Ecto neural progenitor cell (in vitro differentiated cells): ENCODE measurements around the gene HSD3B2.

Experiments used
- DNase-seq: peaks from one replicate; pipeline ENCODE4 v3.0.0-alpha.2; 2018; ENCODE audit warnings: low spot score

HSD3B2 gene

DNA sequence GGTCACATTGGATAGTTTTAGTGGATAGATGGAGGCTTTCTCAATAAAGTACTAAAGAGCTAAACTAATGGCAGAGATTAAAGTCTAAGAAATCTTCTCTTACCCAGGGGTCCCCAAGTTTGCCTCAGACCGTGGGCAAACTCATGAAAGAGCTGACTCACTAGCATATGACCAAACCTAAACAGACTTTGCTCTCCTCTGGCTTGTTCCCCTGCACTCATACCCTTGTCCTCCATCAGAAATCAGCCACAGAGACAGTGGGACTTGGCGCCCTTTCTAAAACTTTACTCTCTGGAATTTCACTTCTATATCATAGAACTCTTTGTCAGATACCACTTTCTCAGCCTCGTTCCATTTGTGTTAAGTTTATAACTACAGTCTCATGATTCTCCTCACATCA is 17.0 kb upstream of the HSD3B2 start:
- no peak for DNase-seq

DNA sequence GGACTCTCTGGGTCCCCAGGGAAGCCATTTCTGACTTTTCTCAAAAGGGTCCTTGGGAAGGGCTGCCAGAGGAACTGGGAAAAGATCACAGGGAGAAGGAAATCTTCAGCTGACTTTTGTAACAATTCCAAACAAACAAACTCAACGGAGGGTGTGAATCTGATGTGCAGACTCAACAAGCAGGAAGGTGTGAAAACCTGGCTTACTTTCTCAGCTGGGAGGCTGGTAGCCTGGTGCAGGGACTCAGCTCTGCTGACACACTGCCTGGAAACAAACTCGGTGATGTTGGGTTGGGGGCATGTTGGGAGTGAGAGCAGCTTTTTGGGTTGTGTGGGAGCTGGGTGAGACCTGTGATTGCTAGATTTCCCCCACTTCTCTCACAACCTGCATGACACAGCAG is 10.2 kb upstream of the HSD3B2 start:
- no peak for DNase-seq

DNA sequence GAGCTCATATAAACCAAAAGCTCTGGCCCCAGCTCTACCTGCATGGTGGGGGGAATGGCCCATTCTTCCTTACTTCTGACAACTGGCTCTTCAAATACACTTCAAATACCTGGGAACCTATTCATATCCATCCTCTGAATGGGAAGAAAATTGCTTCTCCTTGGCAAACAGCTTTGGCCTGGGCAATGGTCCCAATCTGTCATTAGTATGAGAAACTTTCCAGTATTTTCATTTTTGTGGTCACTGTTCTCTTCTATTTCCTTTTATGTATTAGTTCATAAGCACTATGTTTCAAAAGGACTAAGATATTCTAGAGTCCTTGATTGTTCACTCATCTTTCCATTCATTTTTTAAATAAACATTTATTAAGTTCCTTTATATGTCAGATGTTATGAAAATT is 5.2 kb upstream of the HSD3B2 start:
- DNase-seq = no peak

DNA sequence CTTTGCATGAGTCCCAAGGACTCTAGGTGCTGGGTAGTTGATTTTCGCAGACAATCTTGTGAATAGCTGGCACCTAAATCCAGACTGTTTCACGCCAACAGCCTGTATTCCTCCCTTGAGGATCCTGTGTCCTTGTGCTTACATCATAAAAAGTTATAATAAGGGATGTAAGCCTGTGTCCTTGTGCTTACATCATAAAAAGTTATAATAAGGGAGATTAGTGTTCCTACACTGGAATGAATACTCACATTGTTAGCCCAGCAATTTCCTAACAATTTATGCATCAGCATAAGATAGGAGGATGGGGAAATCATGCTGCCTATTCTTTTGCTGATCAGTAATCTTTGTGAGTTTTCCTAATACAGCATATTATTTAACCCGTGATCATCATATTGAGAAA is 4.0 kb upstream of the HSD3B2 start:
- no peak for DNase-seq

DNA sequence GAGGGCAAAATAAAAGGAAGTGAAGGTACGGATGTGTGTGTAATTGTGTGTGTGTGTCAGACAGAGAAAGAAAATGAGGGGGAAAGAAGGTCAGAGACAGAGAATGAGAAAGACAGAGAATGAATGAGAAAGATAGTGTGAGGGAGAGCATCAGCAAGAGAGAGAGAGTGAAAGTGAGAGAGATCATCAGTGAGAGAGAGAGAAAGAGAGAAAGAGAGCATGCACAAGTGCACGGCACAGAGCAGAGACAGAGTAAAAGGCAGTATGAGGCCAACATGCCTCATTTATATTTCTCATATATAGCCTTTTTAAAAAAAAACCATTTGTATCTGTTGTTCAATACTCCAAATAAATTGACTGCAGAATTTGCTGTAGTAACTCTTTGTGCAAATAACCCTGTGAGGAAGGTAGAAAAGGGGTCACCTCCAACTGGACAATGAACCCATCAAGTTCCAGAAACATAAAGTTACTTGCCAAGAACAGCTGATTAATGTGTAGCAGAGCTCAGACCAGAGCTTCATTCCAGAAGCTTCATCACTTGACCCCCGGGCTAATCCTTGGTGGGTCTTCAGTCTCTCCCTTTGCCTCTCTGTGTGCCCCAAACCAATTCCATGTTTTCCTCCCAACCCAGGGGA is 1.2 kb downstream of the HSD3B2 start:
- DNase-seq = no peak

DNA sequence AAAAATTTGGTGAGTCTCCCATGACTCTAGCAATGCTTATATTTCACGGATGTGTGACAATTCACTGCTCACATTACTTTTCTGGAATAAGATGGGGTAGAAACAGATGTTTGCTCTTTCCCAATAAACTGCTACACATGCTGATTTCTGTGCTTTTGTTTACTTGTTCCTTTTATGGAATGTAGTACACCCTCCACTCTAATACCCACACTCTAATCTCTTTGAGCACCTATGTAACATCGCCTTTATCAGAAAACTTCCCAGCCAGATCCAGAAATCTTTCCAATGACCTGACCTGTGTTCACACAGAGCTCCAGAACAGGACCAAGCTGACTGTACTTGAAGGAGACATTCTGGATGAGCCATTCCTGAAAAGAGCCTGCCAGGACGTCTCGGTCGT is 4.2 kb downstream of the HSD3B2 start:
- DNase-seq = no peak

DNA sequence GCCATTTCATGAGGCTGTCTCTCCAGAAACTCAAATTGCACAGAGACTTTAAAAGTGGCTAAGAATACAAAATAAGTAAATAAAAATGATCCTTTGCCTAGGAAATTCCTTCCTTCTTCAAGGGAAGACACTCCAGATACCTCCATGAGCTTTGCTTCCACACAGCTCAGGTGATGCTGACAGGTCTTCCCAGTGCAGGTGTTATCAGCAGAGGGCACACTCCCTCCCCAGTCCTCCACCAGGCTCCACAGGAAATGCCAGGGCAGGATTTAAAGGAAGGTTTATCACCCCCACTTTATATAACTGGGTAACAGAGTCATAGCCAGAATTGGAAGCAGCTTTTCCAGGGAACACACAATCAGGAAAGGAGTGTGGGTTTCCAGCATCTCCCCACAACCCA is 5.7 kb downstream of the HSD3B2 start:
- DNase-seq = no peak

DNA sequence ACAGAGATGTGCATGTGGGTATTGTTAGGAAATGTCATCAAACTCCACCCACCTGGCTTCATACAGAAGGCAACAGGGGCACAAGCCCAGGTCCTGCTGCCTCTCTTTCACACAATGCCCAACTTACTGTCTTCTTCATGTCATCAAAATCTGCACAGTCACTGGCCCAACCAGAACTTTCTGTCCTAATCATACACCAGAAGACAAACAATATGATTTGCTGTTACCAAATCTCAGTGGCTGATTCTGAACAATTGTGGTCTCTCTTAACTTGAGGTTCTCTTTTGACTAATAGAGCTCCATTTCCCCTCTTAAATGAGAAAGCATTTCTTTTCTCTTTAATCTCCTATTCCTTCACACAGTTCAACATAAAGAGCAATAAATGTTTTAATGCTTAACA is 7.7 kb downstream of the HSD3B2 start:
- no peak for DNase-seq

DNA sequence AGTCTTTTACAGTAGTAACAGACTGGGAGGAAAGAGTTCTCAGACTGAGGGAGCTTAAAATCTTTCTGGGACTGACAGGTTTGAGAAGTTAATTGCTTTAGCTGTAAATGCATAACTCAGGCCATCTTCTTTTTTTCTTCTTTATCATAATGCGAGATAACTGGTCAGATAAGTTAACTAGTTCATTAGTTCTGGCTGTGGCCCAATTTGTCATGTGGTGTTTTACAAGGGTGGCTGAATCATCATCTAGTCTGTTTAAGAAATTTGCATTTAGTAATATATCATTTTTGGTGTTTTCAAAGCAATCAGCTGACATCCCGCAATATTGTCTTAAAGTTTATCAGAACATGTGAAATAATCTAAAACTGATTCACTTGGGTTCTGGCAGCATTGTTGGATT is 14.0 kb downstream of the HSD3B2 start:
- DNase-seq = no peak

DNA sequence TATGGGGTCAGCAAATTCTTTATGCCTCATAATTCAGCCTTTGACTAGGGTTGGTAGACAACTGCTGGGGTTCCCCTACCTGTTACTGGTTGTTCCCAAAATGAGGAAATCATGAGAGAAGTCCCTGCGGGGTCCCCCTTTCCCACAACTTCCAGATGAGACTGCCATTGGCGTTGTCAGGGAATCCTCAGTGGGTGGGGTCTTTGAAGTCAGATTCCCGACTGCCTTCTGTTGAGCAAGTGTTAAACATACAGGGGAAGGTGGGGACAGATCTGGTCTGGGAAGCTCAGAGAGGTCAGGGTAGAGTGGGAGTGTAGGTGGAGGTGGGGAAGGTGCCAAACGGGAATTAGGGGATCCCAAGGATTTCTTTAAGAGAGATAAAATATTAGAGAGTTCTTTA is 14.7 kb downstream of the HSD3B2 start:
- DNase-seq = no peak

DNA sequence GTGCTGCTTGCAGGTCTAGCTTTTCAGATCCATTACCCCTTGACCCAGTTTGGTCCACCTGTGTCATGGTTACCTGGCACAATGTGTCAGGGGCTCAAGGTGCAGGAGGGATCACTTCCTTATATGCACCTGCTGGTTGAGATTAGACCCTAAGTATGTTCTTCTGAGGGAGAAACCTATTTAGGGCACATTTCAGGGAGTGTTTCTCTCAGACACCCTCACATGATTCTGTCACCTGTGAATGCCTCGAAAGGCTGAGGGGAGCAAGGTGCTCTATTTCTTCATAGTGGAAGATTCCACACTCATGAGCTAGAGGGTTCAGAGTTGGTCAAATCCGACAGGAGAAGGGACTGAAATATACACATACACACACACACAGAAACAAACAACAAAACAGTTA is 15.5 kb downstream of the HSD3B2 start:
- no peak for DNase-seq

DNA sequence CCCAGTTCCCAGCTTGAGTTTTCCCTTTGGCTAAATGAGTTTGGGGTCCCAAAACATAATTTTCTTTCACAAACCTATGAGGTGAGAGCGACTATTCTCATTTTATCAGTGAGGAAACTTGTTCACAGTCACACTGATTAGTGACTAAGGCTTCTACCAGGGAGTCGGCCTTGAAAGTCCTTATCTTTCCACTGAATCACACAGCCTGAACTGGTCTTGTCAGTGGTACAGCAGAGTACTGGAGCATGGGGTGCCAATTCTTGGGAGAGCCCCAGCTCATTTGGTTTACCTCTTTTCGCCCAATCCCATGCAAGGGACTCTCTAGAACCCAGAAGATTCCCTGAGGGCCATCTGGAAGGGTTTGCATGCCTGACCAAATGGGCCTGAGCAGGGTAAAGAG is 16.9 kb downstream of the HSD3B2 start:
- DNase-seq = no peak

DNA sequence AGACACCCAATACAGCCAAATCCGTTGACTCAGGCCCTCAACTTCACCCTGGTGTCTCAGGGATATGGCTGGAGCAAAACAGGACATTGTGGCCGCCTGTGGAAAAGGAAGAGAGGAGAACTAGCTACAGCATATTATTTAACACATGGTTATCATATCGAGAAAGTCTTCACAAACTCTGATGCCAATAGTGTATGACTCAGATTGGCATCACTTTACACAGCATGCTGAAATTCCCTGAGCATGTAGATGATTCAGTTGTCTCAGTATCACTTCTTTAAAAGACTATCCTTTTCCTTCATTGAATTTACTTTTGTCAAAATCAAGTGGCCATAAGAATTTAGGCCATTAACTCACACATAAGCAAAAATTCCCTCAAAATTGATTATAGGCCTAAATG is 20.1 kb downstream of the HSD3B2 start:
- no peak for DNase-seq

DNA sequence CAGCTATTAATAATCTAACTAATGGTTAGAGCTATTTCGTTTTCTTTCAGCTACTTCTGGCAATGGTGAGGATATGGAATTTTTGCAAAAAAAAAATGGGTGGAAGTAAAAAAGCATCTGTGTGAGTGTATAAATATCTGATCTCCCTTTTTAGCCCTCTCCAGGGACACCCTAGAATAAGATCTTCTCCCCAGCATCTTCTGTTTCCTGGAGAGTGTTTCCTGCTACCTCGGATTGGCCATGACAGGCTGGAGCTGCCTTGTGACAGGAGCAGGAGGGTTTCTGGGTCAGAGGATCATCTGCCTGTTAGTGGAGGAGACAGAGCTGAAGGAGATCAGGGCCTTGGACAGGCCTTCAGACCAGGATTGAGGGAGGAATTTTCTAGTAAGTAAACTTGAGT is 23.8 kb downstream of the HSD3B2 start:
- no peak for DNase-seq

DNA sequence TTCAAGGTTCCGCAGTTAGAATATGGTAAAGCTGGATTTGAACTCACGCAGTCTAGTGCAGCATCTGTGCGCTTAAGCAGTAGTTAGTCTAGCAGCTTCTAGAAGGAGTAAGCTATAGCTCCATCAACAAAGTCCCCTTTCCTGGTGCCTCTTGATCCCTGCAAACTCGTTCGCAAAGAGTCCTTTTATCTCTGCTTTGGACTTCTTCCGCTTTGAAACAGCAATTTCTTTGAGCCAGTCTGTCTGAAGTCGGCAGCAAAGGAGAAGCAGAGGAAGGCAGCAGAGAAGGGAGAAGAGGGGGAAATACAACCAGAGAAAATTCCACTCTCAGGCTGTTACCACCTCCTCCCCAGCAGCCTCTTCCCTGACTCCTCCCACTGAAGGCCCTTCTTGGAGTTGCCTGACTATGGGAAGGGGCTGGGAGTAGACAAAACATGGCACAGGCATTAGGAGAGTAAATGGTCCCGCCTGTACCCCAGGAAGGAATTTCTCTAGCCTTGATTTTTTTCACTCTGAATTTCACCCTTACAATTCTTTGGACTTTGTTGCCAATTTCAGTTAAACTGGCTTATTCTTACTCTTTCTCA is 25.9 kb downstream of the HSD3B2 start:
- DNase-seq = no peak

DNA sequence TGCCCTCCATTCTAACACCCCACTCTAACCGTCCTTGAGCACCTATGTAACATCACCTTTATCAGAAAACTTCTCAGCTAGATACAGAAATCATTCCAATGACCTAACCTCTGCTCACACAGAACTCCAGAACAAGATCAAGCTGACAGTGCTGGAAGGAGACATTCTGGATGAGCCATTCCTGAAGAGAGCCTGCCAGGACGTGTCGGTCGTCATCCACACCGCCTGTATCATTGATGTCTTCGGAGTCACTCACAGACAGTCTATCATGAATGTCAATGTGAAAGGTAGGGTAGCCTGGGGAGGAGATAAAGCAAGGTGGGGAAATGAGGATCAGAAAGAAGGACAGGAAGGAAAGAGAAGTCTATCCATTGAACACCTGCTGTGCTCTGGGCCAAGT is 27.8 kb downstream of the HSD3B2 start:
- no peak for DNase-seq

DNA sequence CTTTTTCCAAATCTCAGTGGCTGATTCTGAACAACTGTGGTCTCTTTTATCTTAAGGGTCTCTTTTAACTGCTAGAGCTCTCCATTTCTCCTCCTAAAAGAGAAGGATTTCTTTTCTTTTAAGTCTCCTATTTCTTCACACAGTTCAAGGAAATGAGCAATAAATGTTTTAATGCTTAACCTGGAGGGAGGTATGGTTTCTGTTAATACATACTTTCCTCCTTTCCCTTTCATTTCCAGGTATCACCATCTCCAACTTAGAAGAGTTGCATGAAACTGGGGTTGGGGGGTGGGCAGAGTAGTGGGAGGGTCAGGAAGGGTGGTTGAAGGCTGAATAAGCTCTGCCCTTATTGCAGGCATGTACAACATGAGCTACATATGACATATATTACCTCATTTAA is 31.4 kb downstream of the HSD3B2 start:
- DNase-seq = no peak

DNA sequence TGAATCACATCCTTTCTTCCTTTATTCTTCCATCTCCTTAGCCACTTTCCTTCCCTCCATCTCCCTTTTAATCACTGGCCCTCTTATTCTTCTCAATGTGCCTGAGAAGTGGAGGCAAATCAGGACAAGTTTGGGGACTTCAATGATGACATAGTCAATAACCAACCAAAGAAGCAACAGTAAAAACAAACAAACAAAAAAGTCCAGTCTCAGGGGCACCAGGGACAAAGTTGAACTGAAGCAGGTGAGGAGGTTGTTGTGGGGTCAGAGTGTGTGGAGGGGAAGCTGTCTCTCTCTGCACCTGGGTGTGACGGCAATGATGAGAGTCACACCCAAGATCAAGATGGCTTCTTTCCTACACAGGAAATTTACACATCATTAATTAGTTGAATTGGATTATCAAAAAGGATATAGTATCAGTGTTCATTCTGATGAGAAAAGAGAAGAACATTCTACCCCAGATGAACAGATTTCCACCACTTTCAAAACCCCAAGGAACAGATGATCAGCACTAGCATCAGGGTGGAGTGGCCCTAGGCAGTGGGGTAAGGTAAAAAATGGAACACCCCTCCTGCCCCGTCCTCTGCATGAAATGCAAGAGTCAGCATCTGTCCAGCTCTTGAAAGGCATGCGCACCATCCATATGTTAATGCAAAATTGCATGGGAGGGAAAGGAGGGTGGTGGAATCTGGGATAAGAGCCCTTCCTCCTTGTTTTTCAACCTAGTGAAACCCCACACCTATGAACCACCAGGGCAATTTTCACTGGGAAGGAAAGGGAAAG is 32.6 kb downstream of the HSD3B2 start:
- no peak for DNase-seq

DNA sequence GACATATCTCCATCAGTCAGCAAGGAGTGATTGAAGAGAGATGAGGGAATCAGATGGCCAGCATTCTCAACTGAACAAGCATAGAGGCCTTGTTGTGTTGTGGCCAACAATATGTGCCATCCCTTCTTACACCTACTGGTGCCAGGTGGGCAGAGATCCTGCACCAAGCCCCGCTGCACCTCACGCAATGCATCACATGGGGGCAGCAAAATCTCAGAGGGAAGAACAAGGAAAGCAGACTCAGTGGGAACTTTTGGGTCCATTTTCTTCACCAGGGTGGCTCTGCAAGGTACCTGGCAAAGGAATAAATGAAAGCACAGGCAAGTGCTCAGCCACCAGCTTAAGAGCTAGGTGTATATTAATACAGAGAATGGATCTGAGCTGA is 33.2 kb downstream of the HSD3B2 start:
- DNase-seq = no peak

DNA sequence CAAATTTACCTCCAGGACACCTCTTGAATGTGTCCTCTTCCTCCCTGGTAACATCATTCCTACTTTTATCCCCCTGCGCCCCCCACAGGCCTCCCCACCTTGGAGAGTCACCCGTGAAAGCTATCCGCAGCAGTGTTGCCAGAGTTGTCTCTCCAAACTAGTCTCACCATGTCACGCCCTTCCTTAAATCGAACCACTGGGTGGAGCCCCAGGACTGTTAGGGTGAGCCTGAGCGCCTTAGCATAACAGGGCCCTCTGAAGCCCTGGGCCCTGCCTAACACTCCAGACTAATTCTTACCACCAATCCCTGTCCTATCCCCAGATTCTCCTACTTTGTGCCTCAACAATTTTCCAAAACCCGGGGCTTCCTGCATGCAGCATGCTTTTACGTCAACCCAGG is 35.0 kb downstream of the HSD3B2 start:
- DNase-seq = peak; percentile 51

DNA sequence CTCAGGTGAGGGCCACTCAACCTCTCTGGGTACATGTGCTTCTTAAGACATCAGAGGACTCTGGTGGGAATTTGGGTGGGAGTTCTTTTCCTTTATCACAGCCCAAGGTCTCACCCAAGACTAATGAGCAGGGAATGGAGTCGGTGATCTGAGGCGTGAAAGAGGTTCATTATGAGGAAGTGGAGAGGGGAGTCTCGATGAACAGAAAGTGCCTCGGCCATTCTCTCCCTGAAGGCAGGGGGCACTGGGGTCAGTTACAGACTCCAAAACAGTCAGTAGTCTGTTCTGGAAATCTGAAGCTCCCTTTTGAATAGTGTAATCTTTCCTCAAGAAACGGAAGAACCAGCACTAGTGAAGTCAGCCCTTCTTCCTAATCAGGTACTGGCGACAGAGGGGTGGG is 36.2 kb downstream of the HSD3B2 start:
- no peak for DNase-seq

DNA sequence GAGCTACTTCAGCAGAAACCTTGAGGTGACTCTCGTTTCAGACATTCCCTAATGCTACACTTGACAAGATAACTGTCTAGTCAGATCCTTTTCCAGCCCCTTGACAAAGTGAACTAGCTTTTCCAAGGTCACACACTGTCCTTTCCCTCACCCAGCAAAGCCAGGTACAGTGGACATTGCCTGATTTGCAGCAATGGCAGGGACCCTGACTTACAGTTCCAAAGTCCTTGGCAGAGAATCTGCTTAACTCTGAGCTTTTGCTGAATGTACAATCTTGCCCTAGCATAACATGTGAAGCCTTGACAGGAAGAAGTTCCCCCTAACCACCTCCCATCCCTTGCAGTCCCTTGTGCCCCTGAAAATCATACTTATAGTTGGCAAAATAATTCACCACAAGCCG is 37.1 kb downstream of the HSD3B2 start:
- DNase-seq = no peak

DNA sequence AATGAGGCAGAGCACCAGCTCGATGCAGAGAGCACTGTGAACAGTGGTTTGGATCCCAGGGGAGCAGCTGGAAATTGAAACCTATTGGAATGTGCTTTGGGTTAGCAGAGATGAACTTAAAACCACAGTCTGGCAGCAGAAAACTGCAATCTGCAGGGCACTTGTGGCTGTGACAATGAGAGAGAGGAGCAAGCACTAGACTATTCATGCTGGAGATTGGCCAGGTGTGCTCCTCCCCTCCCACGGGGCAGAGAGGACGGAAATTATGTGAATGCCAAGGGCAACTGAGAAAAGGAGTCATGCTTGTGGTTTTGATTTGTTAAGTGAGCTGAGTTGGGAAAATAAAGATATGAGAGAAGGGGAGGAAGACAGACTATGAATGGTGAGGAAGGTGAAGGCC is 38.1 kb downstream of the HSD3B2 start:
- no peak for DNase-seq

DNA sequence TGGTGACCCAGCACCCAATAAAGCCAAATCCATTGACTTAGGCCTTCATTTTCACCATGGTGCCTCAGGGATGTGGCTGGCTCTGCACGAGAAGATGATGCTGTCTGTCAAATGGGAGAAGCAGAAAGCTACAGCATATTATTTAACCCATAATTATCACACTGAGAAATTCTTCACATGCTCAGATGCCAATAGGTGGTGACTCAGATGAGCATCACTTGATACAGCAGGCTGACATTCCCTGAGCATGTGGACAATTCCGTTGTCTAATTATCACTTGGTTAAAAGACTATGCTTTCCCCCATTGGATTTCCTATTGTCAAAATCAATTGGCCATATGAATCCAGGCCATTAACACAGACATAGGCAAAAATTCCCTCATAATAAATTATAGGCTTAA is 48.0 kb downstream of the HSD3B2 start:
- DNase-seq = no peak
